IMR-90 (cell line): ENCODE results near the gene UTF1. TPM values are rescaled to one million over a fixed set of nuclear protein-coding genes. Genes with fewer than 3 reads are reported as not detected.

Experiments
- ATAC-seq: fragments of 200-7000 bp; cut with Tn5 transposase; 2 replicates; pipeline ENCODE4 v1.9.1; 2020; ENCODE audit warnings: low read depth, mild to moderate bottlenecking, moderate library complexity
- BruUV-seq: library from RNA; stranded (reverse); fragments of 400-500 nt; replicated peaks from 2 replicates; lab custom pipeline; 2021; lab: Mats Ljungman, UMichigan
- CTCF ChIA-PET: fragments of 300-600 bp; formaldehyde crosslinking; extraction: SDS; loops from one replicate; lab custom pipeline; 2021; ENCODE audit warnings: antibody characterized with exemption; lab: Yijun Ruan, JAX
- POLR2A ChIA-PET: fragments of 300-600 bp; sonication (Branson Sonifier 250); formaldehyde crosslinking; loops from one replicate; lab custom pipeline; 2022; ENCODE audit warnings: antibody characterized with exemption; ENCODE audit not compliant: unreplicated experiment; lab: Charles Lee
- DNase-seq: peaks from one replicate; pipeline ENCODE4 v3.0.0; 2013
- H2AFZ ChIP-seq: replicated peaks from 2 replicates; pipeline ENCODE3; 2013; ENCODE audit warnings: low read length, mild to moderate bottlenecking; ENCODE audit not compliant: poor library complexity
- H2AK5ac ChIP-seq: 2 replicates; pipeline ENCODE4 v1.6.1; 2013; ENCODE audit warnings: low read depth, low read length, inconsistent platforms
- H2AK9ac ChIP-seq: replicated peaks from 2 replicates; pipeline ENCODE3; 2013; ENCODE audit warnings: mild to moderate bottlenecking, low read depth, low read length, moderate library complexity; ENCODE audit not compliant: poor library complexity
- H2BK120ac ChIP-seq: 2 replicates; pipeline ENCODE4 v1.6.1; 2013; ENCODE audit warnings: low read depth, low read length, inconsistent platforms
- H2BK15ac ChIP-seq: 3 replicates; pipeline ENCODE4 v1.6.1; 2013; ENCODE audit warnings: low read depth, low read length, inconsistent platforms
- H2BK20ac ChIP-seq: 2 replicates; pipeline ENCODE4 v1.6.1; 2013; ENCODE audit warnings: low read depth, mild to moderate bottlenecking, inconsistent platforms, low read length, moderate library complexity
- H2BK5ac ChIP-seq: 2 replicates; pipeline ENCODE4 v1.6.1; 2013; ENCODE audit warnings: mild to moderate bottlenecking, low read depth, low read length, inconsistent platforms; ENCODE audit not compliant: poor library complexity, severe bottlenecking
- H3K14ac ChIP-seq: replicated peaks from 2 replicates; pipeline ENCODE4 v1.6.1; 2013; ENCODE audit warnings: low read depth, low read length, inconsistent platforms
- H3K18ac ChIP-seq: 2 replicates; pipeline ENCODE4 v1.6.1; 2013; ENCODE audit warnings: low read depth, low read length, control low read depth
- H3K23ac ChIP-seq: 2 replicates; pipeline ENCODE4 v1.6.1; 2013; ENCODE audit warnings: low read depth, low read length, inconsistent platforms
- H3K27ac ChIP-seq: 2 replicates; pipeline ENCODE4 v1.5.1; 2013; ENCODE audit warnings: mild to moderate bottlenecking, control low read depth, low read length; ENCODE audit not compliant: insufficient read depth
- H3K27me3 ChIP-seq: 2 replicates; pipeline ENCODE4 v1.6.1; 2013; ENCODE audit warnings: low read length; ENCODE audit not compliant: control insufficient read depth, insufficient read depth
- H3K36me3 ChIP-seq: 2 replicates; pipeline ENCODE4 v1.6.1; 2013; ENCODE audit warnings: low read length, mixed read lengths; ENCODE audit not compliant: control insufficient read depth, insufficient read depth
- H3K4ac ChIP-seq: 2 replicates; pipeline ENCODE4 v1.6.1; 2013; ENCODE audit warnings: low read depth, low read length, inconsistent platforms
- H3K4me1 ChIP-seq: 2 replicates; pipeline ENCODE4 v1.6.1; 2013; ENCODE audit warnings: low read length, mixed read lengths; ENCODE audit not compliant: control insufficient read depth, insufficient read depth
- H3K4me2 ChIP-seq: 2 replicates; pipeline ENCODE4 v1.6.1; 2013; ENCODE audit warnings: low read depth, mild to moderate bottlenecking, control low read depth, low read length, moderate library complexity
- H3K4me3 ChIP-seq: 2 replicates; pipeline ENCODE4 v1.5.1; 2013; ENCODE audit warnings: low read depth, mild to moderate bottlenecking, control low read depth, low read length, moderate library complexity; ENCODE audit not compliant: insufficient read depth
- H3K56ac ChIP-seq: 2 replicates; pipeline ENCODE4 v1.6.1; 2013; ENCODE audit warnings: low read length, inconsistent platforms; ENCODE audit not compliant: insufficient read depth; ENCODE audit errors: extremely low read depth
- H3K79me1 ChIP-seq, 2 experiments: 2 replicates each; pipeline ENCODE4 v1.6.1; 2013; ENCODE audit warnings: low read length in 2 of 2, inconsistent platforms in 1 of 2, low read depth in 1 of 2
- H3K9ac ChIP-seq: 2 replicates; pipeline ENCODE4 v1.6.1; 2013; ENCODE audit warnings: low read depth, low read length, control low read depth
- H3K9me1 ChIP-seq: 2 replicates; pipeline ENCODE4 v1.6.1; 2013; ENCODE audit warnings: low read length, inconsistent platforms; ENCODE audit not compliant: insufficient read depth
- H3K9me3 ChIP-seq: 2 replicates; pipeline ENCODE4 v1.6.1; 2013; ENCODE audit warnings: low read length; ENCODE audit not compliant: control insufficient read depth, insufficient read depth
- H4K20me1 ChIP-seq: 2 replicates; pipeline ENCODE4 v1.6.1; 2013; ENCODE audit warnings: low read length, inconsistent platforms; ENCODE audit not compliant: insufficient read depth
- H4K5ac ChIP-seq: 2 replicates; pipeline ENCODE4 v1.6.1; 2013; ENCODE audit warnings: mild to moderate bottlenecking, low read depth, low read length, control low read depth
- H4K8ac ChIP-seq, 2 experiments: 2 replicates each; pipeline ENCODE4 v1.6.1; 2013; ENCODE audit warnings: low read depth in 2 of 2, low read length in 2 of 2, control low read depth in 1 of 2, inconsistent platforms in 1 of 2
- H4K91ac ChIP-seq: 2 replicates; pipeline ENCODE4 v1.6.1; 2013; ENCODE audit warnings: low read depth, low read length, inconsistent platforms; ENCODE audit not compliant: insufficient read depth
- BHLHE40 ChIP-seq: fragments of 150-350 bp; IDR thresholded peaks from 2 replicates; pipeline ENCODE4 v1.6.1; 2016; ENCODE audit warnings: mild to moderate bottlenecking, low read depth, low read length
- CHD1 ChIP-seq: IDR thresholded peaks from 2 replicates; pipeline ENCODE4 v1.6.1; 2012; ENCODE audit warnings: low read depth, low read length, improper control_type of control experiment
- CTCF ChIP-seq: conservative IDR thresholded peaks from 2 replicates; pipeline ENCODE4 v1.5.1; 2012; ENCODE audit warnings: mild to moderate bottlenecking, low read depth, low read length, improper control_type of control experiment
- FOS ChIP-seq: fragments of 150-350 bp; IDR thresholded peaks from 2 replicates; pipeline ENCODE4 v1.6.1; 2016; ENCODE audit warnings: low read depth, low read length
- MAFK ChIP-seq: IDR thresholded peaks from 2 replicates; pipeline ENCODE4 v1.6.1; 2012; ENCODE audit warnings: low read depth, low read length, improper control_type of control experiment
- MAZ ChIP-seq: IDR thresholded peaks from 2 replicates; pipeline ENCODE4 v1.6.1; 2012; ENCODE audit warnings: low read depth, mild to moderate bottlenecking, low read length, improper control_type of control experiment, moderate library complexity, borderline replicate concordance
- NFE2L2 ChIP-seq: fragments of 150-350 bp; IDR thresholded peaks from 2 replicates; pipeline ENCODE4 v1.6.1; 2016; ENCODE audit warnings: low read depth, mild to moderate bottlenecking, low read length
- POLR2A ChIP-seq: IDR thresholded peaks from 2 replicates; pipeline ENCODE4 v1.6.1; 2012; ENCODE audit warnings: mild to moderate bottlenecking, low read depth, low read length
- RAD21 ChIP-seq: IDR thresholded peaks from 2 replicates; pipeline ENCODE4 v1.6.1; 2012; ENCODE audit warnings: low read length, improper control_type of control experiment
- SMC3 ChIP-seq: fragments of 150-350 bp; IDR thresholded peaks from 2 replicates; pipeline ENCODE4 v1.6.1; 2016; ENCODE audit warnings: low read depth, mild to moderate bottlenecking, antibody characterized with exemption, low read length, moderate library complexity
- USF2 ChIP-seq: fragments of 150-350 bp; IDR thresholded peaks from 2 replicates; pipeline ENCODE4 v1.6.1; 2017; ENCODE audit warnings: mild to moderate bottlenecking, antibody characterized with exemption, low read length, low read depth
- WGBS, 2 experiments: methylation state at CpG; one replicate each; pipeline versions ENCODE4 v1.1.5 to v1.1.7; 2013; ENCODE audit warnings: missing lambda C conversion rate in 2 of 2; ENCODE audit not compliant: insufficient read length in 1 of 2; ENCODE audit errors: extremely low coverage in 2 of 2; 5-methylcytosine and 5-hydroxymethylcytosine counted together
- dilution Hi-C: fragments of 300-500 bp; cut with HindIII; formaldehyde crosslinking; loops from one replicate; pipeline ENCODE4 v1.14.3; 2018; ENCODE audit warnings: low sequenced_read_pairs; ENCODE audit not compliant: unreplicated experiment
- in situ Hi-C: fragments of 300-500 bp; cut with MboI; formaldehyde crosslinking; loops from 3 replicates; pipeline ENCODE4 v1.14.3; 2019; ENCODE audit warnings: low sequenced_read_pairs, inconsistent platforms, mixed read lengths
- intact Hi-C: fragments of 100-400 bp; cut with micrococcal nuclease; formaldehyde crosslinking; loops from 2 replicates; pipeline ENCODE4 v1.10.0; 2022
- polyA plus RNA-seq, 3 experiments: library from polyadenylated mRNA; depleted of rRNA; stranded (reverse); fragments of >200 nt; gene quantifications; 2 replicates each; pipeline ENCODE4 v1.2.3, GENCODE V29; 2012; ENCODE audit warnings: low replicate concordance in 1 of 3
- total RNA-seq: library from RNA; depleted of rRNA; stranded (reverse); fragments of >200 nt; gene quantifications from 2 replicates; pipeline ENCODE4 v1.2.3, GENCODE V29; 2012

UTF1 gene
- total and polyA plus RNA-seq, 2 of the 4 experiments (the other 2 are of a cell fraction), result not detected

GRCh38 chr10:133277277-133277992, 47.4 kb downstream of the UTF1 start:
- H3K4me1 ChIP-seq, result peaks cover 10% of the 10 kb centered on the region
- H3K56ac ChIP-seq, result no peak overlapping the region
- 0 out of 2 replicates have a peak, but pooled peaks cover 4% of the 10 kb centered on the region for H3K9me1 ChIP-seq
- H3K4me2 ChIP-seq, result no peak overlapping the region
- peaks cover 27% of the 10 kb centered on the region for H3K36me3 ChIP-seq
- H3K9ac ChIP-seq, result no peak overlapping the region
- H3K4ac ChIP-seq, result no peak overlapping the region
- DNase-seq (no peak), ATAC-seq (no peak)
- H3K27me3 ChIP-seq, result peaks cover 9% of the 10 kb centered on the region
- in situ Hi-C loops, result no loop called here
- H3K14ac ChIP-seq, result no peak overlapping the region
- H3K79me1 ChIP-seq, result peaks cover 0 to 3% of the 10 kb centered on the region in 2 experiments; a peak in 1 of 4 replicates
- H3K4me3 ChIP-seq, result no peak overlapping the region
- BruUV-seq, result no TSS peak
- H2AK5ac ChIP-seq, result 0 out of 2 replicates have a peak overlapping the region, but pooled peaks have one; percentile 9
- H3K23ac ChIP-seq, result no peak overlapping the region
- no peaks in the 10 kb centered on the region for H3K9me3 ChIP-seq
- H2BK15ac ChIP-seq, result no peak overlapping the region
- dilution Hi-C loops, result no loop called here
- ChIA-PET POLR2A (no interaction called here), CTCF (no interaction called here)
- H2BK120ac ChIP-seq, result no peak overlapping the region
- TF ChIP-seq BHLHE40 (no peak), NFE2L2 (no peak), FOS (no peak), POLR2A (no peak), RAD21 (no peak), CHD1 (no peak), MAFK (no peak), SMC3 (no peak), CTCF (no peak), MAZ (no peak), USF2 (no peak)
- no peak overlapping the region for H3K27ac ChIP-seq
- 69% methylated on average over 16 of the region's 25 CpGs; no CpG with 5 or more reads in 1 of the 2 experiments for WGBS, 2 experiments
- H2BK20ac ChIP-seq, result no peak overlapping the region
- H2AK9ac ChIP-seq, result no peak overlapping the region
- H4K91ac ChIP-seq, result no peak overlapping the region
- H4K5ac ChIP-seq, result no peak overlapping the region
- H2BK5ac ChIP-seq, result no peak overlapping the region
- H2AFZ ChIP-seq, result peak overlapping the region; percentile 11
- H4K20me1 ChIP-seq, result peaks cover 7% of the 10 kb centered on the region; the same call in 1 of the 2 replicates
- H3K18ac ChIP-seq, result no peak overlapping the region
- intact Hi-C loops, result no loop called here
- H4K8ac ChIP-seq, result no peak overlapping the region
